NCI-H1092 treated with DMSO at 0.1 percent for 48 hours (cell line): ENCODE results near the gene PRM1.

ENCODE experiments used
- DNase-seq: peaks from one replicate; lab custom pipeline; 2025; lab: John Stamatoyannopoulos, UW

The PRM1 gene

DNA sequence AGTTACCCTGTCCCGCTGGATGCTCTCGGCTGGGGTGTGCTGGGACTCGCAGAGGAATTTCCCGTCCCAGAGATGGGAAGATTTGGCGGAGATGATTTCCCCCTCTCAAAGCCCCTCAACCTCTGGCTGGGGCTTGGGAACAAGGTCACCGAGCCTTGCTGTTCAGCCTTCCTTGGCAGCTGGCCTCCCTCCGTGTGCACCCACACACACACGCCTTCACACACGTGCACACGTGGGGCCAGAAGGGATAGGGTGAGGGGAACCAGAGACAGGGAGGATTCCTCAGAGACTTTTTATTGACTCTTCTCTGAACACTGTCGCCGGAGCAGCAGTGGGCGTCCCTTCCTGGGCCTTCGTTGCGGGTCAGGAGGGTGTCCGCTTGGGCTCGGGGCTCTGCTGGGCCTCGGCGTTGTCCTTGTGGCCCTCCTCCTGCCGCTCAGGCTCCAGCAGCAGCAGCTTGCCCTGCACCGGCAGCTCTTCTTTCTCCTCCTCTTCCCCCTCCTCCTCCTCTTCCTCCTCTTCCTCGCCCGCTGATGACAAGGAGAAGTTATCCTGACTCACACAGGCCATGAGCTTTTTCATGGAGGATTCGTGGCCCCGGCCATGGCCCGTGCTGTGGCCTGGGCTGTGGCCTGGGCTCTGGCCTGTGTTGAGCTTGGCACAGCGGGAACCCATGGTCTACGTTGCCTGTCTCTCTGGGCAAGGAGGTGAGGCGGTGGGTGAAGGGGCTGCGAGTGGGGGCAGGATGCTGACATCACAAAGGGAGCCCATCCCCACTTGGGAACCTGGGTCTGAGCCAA, 8.0 kb downstream of the PRM1 start, which contains the start of gene PRM3:
Gene PRM3, minus strand, starts transcription at position 709 of the 800 bp plus-strand sequence. Its CDS starts 34 bp downstream, at position 675.
- DNase-seq, result no peak

DNA sequence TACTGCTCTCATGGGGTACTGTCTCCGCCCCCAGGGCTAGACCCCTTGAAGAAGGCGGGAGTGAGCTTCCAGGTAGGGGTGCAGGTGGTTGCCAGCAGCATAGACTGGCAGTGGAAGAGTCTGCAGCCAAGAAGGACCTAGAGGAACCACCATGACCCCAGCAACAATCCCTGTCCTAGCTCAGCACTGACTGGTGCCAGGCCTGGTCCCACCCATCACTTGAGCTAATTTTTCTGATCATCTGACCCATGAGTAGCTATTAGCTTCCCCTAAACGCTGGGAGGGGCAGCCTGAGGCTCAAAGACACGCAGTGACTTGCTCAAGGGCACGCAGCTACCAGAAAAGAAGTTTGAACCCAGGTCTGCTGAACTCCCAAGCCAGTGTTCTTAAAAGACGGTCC, 8.6 kb downstream of the PRM1 start:
- no peak for DNase-seq

DNA sequence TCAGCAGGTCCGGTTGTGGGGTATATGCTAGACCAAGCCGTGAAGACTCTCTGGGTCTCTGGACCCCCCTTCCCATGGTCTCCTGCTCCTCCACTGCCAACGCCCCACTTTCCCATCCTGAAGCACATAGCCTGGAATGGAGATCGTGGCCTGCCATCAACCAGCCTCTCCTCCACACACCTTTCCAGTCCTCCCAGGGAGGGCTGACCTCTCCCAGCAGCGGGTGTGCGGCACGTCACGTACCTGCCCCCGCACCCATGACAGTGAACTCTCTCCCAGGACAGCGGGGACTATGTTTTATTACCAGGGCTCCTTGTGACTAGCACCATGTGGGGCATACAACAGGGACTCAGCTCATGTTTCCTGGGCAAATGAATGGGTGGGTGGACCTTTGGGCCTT, 9.5 kb downstream of the PRM1 start:
- no peak for DNase-seq

DNA sequence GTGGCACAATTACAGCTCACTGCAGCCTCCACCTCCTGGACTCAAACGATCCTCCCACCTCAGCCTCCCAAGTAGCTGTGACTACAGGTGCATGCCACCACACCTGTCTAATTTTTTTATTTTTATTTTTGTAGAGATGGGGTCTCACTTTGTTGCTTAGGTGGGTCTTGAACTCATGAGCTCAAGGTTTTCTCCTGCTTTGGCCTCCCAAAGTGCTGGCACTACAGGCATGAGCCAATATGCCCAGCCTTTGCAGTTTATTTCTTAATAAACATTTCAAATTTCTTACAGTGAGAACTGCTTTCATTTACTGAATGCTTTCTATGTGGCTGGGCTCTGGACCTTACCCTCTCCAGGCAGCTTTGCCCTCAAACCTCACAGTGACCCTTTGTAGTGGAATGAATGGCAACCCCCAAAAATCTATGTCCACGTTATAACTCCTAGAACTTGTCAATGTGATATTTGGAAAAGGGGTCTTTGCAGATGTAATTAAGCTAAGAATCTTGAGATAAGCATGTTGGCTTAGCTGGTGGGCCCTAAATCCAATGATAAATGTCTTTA, 10.4 kb downstream of the PRM1 start:
- DNase-seq, result no peak

DNA sequence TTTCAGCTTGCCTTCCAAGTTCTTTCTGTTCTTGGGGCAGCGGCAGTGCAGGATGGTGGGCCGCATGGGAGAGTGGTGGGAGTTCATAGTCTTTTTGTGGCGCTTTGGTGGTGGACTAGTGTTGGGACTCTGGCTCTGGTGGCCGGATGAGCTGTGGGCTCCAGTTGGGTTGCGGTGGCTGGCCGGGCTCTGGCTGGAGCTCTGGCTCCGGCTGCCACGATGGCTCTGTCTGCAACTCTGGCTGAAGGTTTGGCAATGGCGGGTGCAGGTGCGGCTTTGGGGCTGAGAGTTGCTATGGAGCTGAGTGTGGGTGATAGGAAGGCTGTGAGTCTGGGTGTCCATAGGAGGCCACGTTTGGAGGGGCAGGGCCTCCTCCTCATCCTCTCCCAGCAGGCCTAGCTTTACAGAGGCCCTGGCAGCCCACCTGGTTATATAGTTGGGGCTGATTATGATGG, 12.2 kb downstream of the PRM1 start, which contains the start of gene TNP2:
Gene TNP2, minus strand, starts transcription at position 405 of the 455 bp plus-strand sequence. Its CDS starts 63 bp downstream, at position 342.
- DNase-seq, result no peak

DNA sequence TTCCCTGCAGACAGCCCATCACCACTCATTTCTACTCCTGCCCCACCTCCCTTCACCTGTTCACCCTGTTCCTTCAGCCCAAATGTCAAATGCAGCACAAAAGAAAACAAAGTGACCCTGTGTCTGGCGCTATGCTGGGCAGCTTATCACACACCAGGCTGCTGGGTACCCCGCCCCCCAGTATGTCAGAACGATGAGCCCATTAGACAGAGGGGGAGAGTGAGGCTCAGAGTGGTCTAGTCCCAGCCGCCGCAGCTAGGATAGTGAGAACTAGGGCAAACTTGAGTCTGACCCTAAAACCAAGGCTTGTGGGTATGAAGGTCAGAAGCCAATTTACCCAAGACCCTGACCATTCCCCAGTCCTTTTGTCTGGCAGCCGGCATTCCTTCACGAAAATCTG, 16.0 kb downstream of the PRM1 start:
- no peak for DNase-seq

DNA sequence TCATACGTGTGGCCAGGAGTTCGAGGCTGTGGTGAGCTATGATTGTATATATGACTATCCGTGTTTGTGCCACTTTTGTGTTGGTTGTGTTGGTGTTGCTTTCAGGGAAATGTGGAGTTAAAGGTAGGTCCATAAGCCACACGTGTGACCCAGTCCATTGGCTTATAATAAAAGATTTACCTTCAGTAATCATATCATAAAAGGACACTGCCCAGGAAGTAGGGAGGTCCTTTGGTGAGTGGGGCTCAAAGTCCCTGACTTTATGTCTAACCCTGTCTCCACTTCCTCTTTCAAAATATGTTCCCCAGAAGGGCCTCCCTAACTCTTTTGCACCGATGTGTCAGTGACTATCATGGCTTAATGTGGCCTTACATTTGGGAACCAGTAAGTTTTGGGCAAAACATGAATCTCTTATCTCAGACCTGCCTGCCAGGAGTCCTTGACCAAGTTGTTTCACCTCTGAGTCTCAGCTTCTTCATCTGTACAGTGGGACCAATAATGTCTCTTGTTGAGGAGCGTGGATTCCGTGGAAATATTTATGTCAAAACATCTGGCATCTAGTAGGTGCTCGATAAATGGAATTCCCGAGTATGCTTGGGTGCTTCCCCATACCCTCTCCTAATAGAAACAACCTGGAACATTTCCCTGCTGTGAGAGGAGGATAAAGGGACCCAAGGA, 16.8 kb downstream of the PRM1 start:
- DNase-seq, result no peak

DNA sequence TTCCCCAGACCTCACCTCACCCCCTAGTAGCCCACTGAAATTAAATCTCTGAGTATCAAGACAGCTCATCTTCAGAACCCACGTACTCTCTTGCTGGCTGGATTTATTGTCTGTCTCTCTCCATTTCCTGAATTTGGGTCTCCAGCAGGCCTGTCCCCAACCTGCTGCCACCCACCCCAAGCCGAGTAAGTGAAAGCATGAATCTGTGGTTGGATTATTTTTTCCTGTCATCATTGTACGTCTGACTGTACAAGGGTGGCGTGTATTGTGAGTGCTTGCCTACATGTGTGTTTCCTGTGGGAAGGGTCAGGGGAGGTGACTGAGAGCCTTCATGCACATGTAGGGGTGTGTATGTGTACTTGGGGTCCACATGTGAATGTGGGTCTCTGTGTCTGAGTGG, 17.4 kb downstream of the PRM1 start:
- DNase-seq, result no peak

DNA sequence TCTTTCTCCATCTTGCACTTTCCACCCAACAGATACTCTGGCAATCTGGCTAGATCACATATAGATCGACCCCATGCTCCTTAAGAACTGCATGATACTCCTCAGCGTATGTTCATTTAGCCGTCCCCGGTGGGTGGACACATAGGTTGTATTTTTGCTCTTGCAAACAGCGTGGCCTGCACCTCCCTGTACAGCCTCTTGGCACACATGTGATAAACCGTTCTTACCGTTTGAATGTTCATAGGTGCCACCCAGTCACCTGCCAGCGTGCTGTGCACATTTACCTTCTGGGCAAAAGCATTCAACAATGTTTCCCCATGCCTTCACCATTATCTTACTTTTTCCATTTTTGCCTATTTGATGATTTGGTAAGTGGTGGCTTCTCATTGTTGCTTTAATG, 18.2 kb downstream of the PRM1 start:
- DNase-seq, result no peak

DNA sequence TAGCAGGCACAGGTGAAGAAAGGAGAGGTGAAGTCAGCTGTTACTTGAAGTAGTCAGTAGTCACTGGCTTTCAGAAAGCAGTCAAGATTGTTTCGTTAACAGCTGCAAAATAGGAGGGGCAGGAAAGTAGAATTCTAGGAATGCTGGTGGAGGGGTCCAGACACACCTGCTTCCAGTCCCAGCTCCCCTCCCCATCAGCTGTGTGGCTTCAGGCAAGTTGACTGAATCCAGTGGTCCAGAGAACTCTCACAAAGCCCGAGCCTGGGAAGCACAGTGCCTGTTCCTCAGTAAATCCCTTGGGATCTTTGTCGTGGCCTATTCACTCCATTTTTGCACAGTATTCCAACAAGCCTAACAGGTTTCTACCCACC, 20.5 kb downstream of the PRM1 start:
- DNase-seq, result no peak

DNA sequence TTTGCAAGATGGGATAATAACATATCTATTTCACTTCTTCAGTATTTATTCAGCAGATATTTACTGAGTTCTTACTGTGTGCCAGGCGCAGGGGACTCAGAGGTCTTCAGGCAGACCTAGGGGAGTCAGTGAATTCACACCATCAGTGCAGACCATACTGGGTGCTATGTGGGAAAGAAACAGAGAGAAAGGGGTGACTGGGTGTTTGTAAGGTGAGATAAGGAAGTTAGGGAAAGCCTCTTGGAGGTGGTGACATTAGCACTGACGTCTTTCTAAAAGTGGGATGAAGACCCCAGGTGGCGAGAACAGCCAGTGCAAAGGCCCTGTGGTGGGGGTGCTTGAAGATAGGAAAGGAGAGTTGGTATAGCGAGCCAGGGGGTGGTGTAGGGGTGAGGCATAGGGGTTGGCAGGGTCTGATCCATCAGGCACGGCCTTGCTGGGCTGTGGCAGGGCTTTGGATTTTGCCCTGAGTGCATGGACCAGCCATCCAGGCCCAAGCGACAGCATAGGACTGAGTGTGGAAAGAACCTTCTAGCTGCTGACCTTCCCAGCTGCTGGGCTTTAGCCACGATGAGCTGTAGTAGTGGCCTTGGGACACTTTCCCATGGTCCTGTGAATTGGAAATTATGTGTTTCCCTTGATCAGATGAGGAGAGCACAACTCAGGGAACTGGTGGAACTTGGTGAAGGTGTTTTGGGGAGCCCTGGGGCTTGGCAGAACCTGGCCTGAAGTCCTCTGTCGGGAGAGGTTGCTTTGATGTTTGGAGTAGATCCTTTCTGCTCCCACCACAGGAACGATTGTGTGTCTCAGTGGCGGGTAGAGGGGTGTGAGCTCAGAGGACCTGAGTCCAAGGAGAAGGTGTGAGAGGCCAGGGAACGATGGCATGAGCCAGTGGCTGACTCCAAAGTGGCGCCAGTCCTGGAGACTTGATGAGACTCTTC, 21.2 kb downstream of the PRM1 start:
- DNase-seq, result no peak

DNA sequence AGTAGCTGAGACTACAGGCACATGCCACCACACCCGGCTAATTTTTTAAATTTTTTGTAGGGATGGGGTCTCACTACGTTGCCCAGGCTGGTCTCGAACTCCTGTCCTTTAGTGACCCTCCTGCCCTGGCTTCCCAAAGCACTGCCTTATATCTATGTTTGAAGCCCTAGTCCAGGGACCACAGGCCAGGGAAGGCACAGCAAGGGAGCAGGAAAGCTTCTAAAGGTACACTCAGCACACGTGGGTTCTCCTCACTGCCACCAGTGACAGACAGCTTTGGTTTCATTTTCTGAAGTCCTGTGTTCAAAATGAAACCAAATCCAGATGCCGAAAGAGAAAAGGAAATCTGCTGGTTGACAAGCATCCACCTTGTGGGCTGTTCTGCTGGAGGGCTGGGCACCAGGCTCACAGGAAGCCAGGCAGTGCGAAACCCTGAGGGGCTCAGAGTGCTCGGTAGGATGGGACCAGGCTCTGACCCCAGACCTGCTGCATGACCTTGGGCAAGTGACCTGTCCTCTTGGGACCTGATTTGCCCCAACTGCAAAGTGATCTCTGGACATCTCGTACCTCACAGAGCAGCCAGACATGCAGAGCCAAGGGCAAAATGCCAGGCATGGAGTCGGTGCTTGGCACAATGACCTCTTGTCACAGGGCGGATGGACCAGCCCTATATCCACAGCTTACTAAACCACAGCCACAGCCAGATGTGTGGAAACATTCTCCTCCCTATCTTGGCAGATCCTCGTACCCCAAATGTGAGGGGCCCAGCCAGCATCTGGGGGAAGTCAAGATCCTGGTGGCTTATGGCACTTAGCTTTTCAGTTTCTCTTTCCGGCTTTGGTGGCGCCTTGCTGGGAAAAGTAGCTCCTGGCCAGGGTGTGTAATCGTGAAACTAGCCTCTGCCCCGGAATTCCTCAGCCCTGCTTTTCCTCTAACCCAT, 22.3 kb downstream of the PRM1 start:
- no peak for DNase-seq

DNA sequence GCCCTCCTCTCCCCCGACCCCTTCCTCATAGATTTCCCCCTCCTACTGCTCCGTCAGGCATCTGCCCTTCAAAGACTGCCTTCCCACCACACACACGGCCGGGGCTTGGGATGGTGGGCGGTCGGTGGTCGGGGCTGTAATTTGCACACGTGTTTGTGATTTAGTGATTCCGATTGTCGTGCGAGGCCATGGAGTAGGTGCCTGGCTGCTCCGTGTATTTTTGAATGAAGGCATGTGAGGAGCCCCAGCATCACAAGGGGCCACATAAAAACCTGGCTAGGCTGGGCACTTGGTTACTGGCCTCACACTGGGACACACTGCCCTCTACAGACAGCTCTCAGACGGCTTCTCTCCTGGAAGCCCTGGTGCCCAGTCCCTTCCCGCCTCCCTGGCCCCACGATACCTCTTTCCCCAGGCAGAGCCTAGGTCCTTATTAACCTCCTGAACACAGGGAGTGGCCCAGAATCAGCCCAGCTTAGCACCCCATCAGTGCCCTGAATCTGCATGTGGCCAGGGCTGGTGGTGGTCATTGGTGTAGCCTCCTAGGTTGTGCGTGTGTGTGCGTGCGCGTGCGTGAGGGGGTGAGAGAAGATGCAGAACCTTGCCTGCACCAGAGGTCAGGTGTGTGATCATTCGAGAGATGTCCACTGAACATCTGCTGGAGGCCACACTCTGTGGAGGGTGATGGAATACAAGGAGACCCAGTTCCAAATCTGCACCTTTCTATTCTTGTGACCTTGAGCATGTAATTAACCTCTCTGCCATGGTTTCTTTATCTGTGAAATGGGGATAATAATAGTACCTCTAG, 23.8 kb downstream of the PRM1 start:
- DNase-seq, result peak; percentile 84

DNA sequence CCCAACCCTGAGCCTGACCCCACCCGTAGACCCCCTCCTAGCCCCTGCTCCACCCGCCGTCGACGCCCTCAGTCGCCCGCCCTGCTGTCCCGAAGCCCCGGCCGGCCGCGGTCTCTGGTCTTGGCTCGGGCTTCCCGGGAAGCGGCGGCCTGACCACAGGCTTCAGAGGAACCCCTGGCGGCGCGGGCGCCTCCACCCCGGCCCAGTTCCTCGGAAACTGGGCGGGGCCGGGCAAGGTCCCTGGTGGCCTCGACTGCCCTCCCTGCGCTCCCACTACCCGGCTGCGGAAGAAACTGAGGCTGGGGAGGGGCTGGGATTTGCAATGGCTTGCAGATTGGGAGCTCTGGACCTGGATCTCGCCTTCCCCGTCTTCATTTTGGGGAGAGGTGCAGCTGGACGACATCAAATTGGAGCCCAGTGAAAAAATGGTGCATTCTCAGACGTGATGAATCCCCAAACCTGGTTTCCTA, 24.4 kb downstream of the PRM1 start:
- DNase-seq, result no peak

DNA sequence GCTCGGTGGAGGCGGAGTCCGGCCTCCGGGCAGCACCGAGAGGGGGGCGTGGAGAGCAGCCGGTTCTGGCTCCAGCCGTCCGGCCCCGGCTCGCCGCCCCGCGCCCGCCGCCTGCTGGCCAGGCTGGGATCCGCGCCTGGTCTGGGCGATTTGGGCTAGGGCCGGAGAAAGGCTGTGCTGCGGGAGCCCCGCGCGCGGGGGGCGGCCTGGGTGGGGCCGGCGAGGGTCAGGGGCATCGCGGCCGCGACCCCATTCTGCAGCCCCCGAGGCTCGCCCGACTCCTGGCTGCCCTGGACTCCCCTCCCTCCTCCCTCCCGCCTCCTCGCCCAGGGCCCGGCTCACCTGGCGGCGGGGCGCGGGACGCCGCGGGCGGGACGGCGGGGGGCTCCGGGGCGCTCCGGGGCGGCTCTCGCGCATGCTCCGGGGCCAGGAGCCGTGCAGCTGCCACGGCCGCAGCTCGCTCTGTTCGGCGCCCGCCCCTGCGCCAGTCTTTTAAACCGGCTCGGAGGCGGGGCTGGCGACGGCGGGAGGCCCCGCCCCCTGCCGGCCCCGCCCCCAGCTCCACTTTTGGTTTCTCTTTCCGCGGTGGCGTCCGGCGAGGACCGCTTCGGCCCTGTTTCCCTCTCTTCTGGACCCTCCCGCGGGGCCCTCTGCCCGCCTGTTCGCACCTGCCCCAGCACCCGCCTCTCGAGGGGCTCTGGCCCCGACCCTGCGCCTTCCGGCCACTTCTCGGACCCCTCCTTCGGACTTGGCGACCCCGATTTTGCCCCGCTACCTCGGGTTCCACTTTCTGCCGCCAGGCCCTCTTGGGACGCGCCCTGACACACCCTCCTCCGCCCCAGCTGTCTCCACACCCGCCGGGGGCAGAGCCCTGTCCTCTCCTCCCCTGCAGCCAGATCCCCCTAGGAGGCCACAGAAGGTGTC, 25.1 kb downstream of the PRM1 start, which contains the start of gene SOCS1:
Gene SOCS1, minus strand, starts transcription at position 468 of the 924 bp plus-strand sequence. CDS start 726 bp downstream, outside the sequence.
- DNase-seq, result peak; percentile 62

DNA sequence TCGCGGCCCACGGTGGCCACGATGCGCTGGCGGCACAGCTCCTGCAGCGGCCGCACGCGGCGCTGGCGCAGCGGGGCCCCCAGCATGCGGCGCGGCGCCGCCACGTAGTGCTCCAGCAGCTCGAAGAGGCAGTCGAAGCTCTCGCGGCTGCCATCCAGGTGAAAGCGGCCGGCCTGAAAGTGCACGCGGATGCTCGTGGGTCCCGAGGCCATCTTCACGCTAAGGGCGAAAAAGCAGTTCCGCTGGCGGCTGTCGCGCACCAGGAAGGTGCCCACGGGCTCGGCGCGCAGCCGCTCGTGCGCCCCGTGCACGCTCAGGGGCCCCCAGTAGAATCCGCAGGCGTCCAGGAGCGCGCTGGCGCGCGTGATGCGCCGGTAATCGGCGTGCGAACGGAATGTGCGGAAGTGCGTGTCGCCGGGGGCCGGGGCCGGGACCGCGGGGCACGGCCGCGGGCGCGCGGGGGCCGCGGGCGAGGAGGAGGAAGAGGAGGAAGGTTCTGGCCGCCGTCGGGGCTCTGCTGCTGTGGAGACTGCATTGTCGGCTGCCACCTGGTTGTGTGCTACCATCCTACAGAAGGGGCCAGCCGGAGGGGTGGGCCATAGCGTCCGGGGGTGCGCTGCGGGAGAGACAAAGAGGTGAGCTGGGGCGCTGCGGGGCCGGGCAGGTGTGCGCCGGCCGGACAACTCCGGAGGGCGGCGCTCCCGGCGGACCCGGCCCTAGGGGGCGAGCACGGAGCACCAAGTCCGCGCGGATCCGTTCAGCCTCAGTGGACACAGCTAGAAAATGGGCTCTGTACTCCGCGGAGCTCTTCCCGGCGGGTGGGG, 26.0 kb downstream of the PRM1 start:
- peak; percentile 62 for DNase-seq
